Psoas muscle (tissue), 8 donors: ENCODE measurements around the gene GFRA3. TPM values are rescaled to one million over a fixed set of nuclear protein-coding genes. Genes with fewer than 3 reads are reported as not detected.

Experiments
- ATAC-seq, 4 donors: fragments of 200-7000 bp; cut with Tn5 transposase; one replicate each; pipeline ENCODE4 v1.9.1; 2020; ENCODE audit warnings: moderate library complexity in 3 of 4, mild to moderate bottlenecking in 2 of 4
- DNase-seq, 2 donors: peaks; one replicate each; pipeline ENCODE4 v3.0.0-alpha.2; 2020
- H3K27ac ChIP-seq: fragments of 200-600 bp; one replicate; pipeline ENCODE4 v1.8.0; 2022
- H3K27me3 ChIP-seq, 3 donors: fragments of 200-600 bp in 1 of 3; one replicate each; pipeline versions ENCODE4 v1.6.1 to v1.8.0; 2013 to 2022; ENCODE audit warnings: low read length in 2 of 3, mild to moderate bottlenecking in 2 of 3, moderate library complexity in 1 of 3; ENCODE audit not compliant: insufficient read depth in 3 of 3
- H3K36me3 ChIP-seq, 2 donors: fragments of 200-600 bp in 1 of 2; one replicate each; pipeline versions ENCODE4 v1.6.1 to v1.8.0; 2013 to 2022; ENCODE audit warnings: low read depth in 1 of 2, mild to moderate bottlenecking in 1 of 2, moderate library complexity in 1 of 2; ENCODE audit not compliant: insufficient read depth in 1 of 2
- H3K4me1 ChIP-seq: fragments of 200-600 bp; one replicate; pipeline ENCODE4 v1.8.0; 2022
- H3K4me3 ChIP-seq: fragments of 200-600 bp; one replicate; pipeline ENCODE4 v1.8.0; 2022; ENCODE audit warnings: mild to moderate bottlenecking
- H3K9me3 ChIP-seq: fragments of 200-600 bp; one replicate; pipeline ENCODE4 v1.8.0; 2022
- CTCF ChIP-seq: fragments of 200-600 bp; IDR thresholded peaks from one replicate; pipeline ENCODE4 v1.8.0; 2022; ENCODE audit warnings: antibody characterized with exemption
- WGBS, 3 donors: extraction: QIAGEN DNeasy Blood & Tissue Kit; methylation state at CpG; one replicate each; pipeline versions ENCODE4 v1.1.6 to v1.1.7; 2013; 5-methylcytosine and 5-hydroxymethylcytosine counted together
- intact Hi-C, 2 donors: fragments of 100-400 bp; cut with DNase I; formaldehyde crosslinking; loops; one replicate each; pipeline versions ENCODE4 v1.11.0 to v1.14.2; 2022
- polyA plus RNA-seq, 3 donors: library from polyadenylated mRNA; stranded (reverse); fragments of 200-250 nt; gene quantifications; one replicate each; pipeline ENCODE4 v1.2.3, GENCODE V29; 2013
- total RNA-seq, 4 donors: library from RNA; stranded (reverse); fragmentation: NEBNext Ultra II Directional in 2 of 4; extraction: Animal tissue kit (Norgen Biotek cat#: 25700) in 2 of 4; gene quantifications; one replicate each; pipeline versions ENCODE4 v1.2.1 to v1.2.4, GENCODE V29; 2021 to 2023
- donor health status: healthy with polysubstance abuse.
- donor health status: DM: no; HTN: no; CAD: no; lungs with moderate emphysema.
- donor health status: Bipolar disorder and iron deficiency.
- donor health status: healthy.
- donor health status: DM: yes; HTN: yes; CAD: no.
- donor health status: DM: no; HTN: no; CAD: no.
- donor health status: DM: no; HTN: no; CAD: no.
- donor health status: DM: yes; HTN: yes; CAD: no.

Gene GFRA3
- total and polyA plus RNA-seq, 7 donors = 0.04 to 0.17 (median 0.10) TPM; not detected in 2

DNA sequence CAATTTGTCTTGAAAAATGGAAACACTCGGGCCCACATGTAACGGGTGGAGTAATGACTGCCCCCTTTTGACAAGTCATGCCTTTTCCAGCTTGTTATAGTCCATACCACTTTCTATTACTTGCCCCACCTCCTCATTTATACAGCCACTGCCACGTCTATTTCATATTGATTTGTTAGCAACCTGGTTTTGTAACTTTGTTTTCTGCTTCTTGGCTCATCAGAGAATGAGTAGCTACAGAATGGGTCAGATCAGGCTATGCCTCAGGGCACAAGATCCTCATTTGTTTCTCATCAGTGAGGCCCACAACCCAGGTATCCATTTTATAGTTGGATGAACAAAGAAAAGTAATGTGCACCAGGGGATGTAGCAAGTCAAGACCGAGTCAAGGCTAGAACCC lies 1.7 kb downstream of the GFRA3 start:
- intact Hi-C loops = no loop called here
- WGBS, 3 donors = 90 to 95% (median 90%) methylated on average over 4 of the region's 4 CpGs
- H3K4me1 ChIP-seq = no peaks in the 10 kb centered on the region
- peaks cover 0 to 19% (median 0%) of the 10 kb centered on the region in 3 donors for H3K27me3 ChIP-seq
- H3K9me3 ChIP-seq = no peaks in the 10 kb centered on the region
- DNase-seq (no peak), ATAC-seq (no peak)
- H3K27ac ChIP-seq = no peak overlapping the region
- no peak for TF ChIP-seq CTCF
- H3K4me3 ChIP-seq = no peak overlapping the region
- no peaks in the 10 kb centered on the region for H3K36me3 ChIP-seq

- Histone ChIP-seq H3K9me3 (no peaks in the 10 kb centered on the region), H3K36me3 (no peaks in the 10 kb centered on the region), H3K4me1 (no peaks in the 10 kb centered on the region), H3K4me3 (no peak overlapping the region), H3K27me3 (peaks cover 0 to 19% (median 0%) of the 10 kb centered on the region in 3 donors), H3K27ac (no peak overlapping the region)
- no peak for TF ChIP-seq CTCF
- no peak for DNase-seq
- ATAC-seq = no peak
- intact Hi-C loops = no loop called here
- 67 to 84% (median 71%) methylated on average over 5 of the region's 5 CpGs for WGBS, 3 donors
These were observed 3.1 kb downstream of the GFRA3 start for GRCh38 chr5:138271281-138271680.

GRCh38 chr5:138264183-138264582 lies 10.2 kb downstream of the GFRA3 start:
- Histone ChIP-seq H3K36me3 (no peaks in the 10 kb centered on the region), H3K9me3 (no peaks in the 10 kb centered on the region), H3K27me3 (no peaks in the 10 kb centered on the region), H3K4me1 (no peaks in the 10 kb centered on the region), H3K4me3 (no peak overlapping the region), H3K27ac (no peak overlapping the region)
- intact Hi-C loops = no loop called here
- no peak for TF ChIP-seq CTCF
- ATAC-seq (no peak), DNase-seq (no peak)
- 92 to 93% (median 92%) methylated on average over 8 of the region's 8 CpGs for WGBS, 3 donors

DNA sequence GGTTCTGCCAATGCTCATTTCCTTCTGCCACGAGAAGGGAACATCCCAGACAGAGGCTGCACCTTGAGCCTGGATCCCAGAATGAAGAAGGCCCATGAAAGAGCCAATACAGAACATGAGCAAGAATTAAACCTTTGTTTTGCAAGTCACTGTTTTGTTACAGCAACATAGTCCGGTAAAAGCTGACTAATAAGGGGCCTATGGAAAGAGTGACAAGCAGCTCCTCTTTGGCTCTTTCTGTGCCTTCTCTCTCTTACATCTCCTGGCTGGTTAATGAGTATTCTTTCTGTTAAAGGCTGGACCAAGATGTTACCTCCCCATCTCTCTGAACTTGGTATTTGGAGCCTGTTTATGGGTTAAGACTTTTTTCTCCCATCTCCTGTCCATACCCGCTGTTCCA lies 10.8 kb downstream of the GFRA3 start:
- DNase-seq = no peak
- 80 to 87% (median 82%) methylated on average over 3 of the region's 3 CpGs for WGBS, 3 donors

More for the DNA sequence above, 10.8 kb downstream of the GFRA3 start:
- H3K4me3 ChIP-seq = no peak overlapping the region
- ATAC-seq = no peak
- no peaks in the 10 kb centered on the region for H3K36me3 ChIP-seq
- H3K9me3 ChIP-seq = no peaks in the 10 kb centered on the region
- TF ChIP-seq CTCF = no peak
- intact Hi-C loops = no loop called here
- H3K27ac ChIP-seq = no peak overlapping the region
- H3K27me3 ChIP-seq = no peaks in the 10 kb centered on the region
- no peaks in the 10 kb centered on the region for H3K4me1 ChIP-seq
